Measurements from ENCODE around the gene CAMK1D.

Gene CAMK1D

GRCh38 chr10:12346707-12347106, 2.6 kb upstream of the CAMK1D start:
- no peaks in the 10 kb centered on the region for H3K36me3 ChIP-seq (replicated peaks; ENCODE audit: insufficient read depth, low read length)
- peaks cover 21% of the 10 kb centered on the region for H3F3A ChIP-seq (ENCODE audit: insufficient read depth, low read length)
- no peaks in the 10 kb centered on the region for H3K27me3 ChIP-seq (replicated peaks; ENCODE audit: insufficient read depth, low read length)
- no peak overlapping the region for H2AFZ ChIP-seq (ENCODE audit: low read length)
- H3K9me3 ChIP-seq (replicated peaks; ENCODE audit: insufficient read depth, low read length) = no peaks in the 10 kb centered on the region
- no peak overlapping the region for H3K9ac ChIP-seq (ENCODE audit: low read length)
- peaks cover 8% of the 10 kb centered on the region for H3K4me1 ChIP-seq (ENCODE audit: low read length)
- TF ChIP-seq EZH2phosphoT487 (IDR thresholded peaks at IDR 0.05; ENCODE audit: low read length) (no peak), CTCF (IDR thresholded peaks at IDR 0.05; ENCODE audit: low read length) (no peak), EZH2 (optimal IDR thresholded peaks at IDR 0.05; ENCODE audit: low read depth, low read length) (no peak)
- no peaks in the 10 kb centered on the region for H4K20me1 ChIP-seq (ENCODE audit: insufficient read depth, low read length)
- DNase-seq = no peak
- H3K27ac ChIP-seq (ENCODE audit: low read length) = no peak overlapping the region
- no peaks in the 10 kb centered on the region for H3K9me2 ChIP-seq (replicated peaks; ENCODE audit: insufficient read depth, low read length)
- H3K79me2 ChIP-seq (ENCODE audit: low read length) = peaks cover 19% of the 10 kb centered on the region
- no peak overlapping the region for H3K4me3 ChIP-seq (ENCODE audit: low read length)
- H3K4me2 ChIP-seq (ENCODE audit: low read depth, low read length) = no peak overlapping the region

GRCh38 chr10:12348294-12348869, 965 bp upstream of the CAMK1D start:
- DNase-seq = no peak
- peaks cover 36% of the 10 kb centered on the region for H3K79me2 ChIP-seq (ENCODE audit: low read length)
- peak overlapping the region; percentile 66; the same call in 1 of the 2 replicates for H3K27ac ChIP-seq (ENCODE audit: low read length)
- H4K20me1 ChIP-seq (ENCODE audit: insufficient read depth, low read length) = no peaks in the 10 kb centered on the region
- no peak for TF ChIP-seq EZH2 (optimal IDR thresholded peaks at IDR 0.05; ENCODE audit: low read depth, low read length)
- TF ChIP-seq CTCF (IDR thresholded peaks at IDR 0.05; ENCODE audit: low read length) = no peak
- no peak for TF ChIP-seq EZH2phosphoT487 (IDR thresholded peaks at IDR 0.05; ENCODE audit: low read length)
- H3K4me3 ChIP-seq (ENCODE audit: low read length) = peak overlapping the region; percentile 54
- no peaks in the 10 kb centered on the region for H3K36me3 ChIP-seq (replicated peaks; ENCODE audit: insufficient read depth, low read length)
- H3K4me2 ChIP-seq (ENCODE audit: low read depth, low read length) = peak overlapping the region; percentile 62
- H3K9ac ChIP-seq (ENCODE audit: low read length) = peak overlapping the region; percentile 60
- H3K4me1 ChIP-seq (ENCODE audit: low read length) = peaks cover 8% of the 10 kb centered on the region
- no peaks in the 10 kb centered on the region for H3K9me3 ChIP-seq (replicated peaks; ENCODE audit: insufficient read depth, low read length)
- no peaks in the 10 kb centered on the region for H3K9me2 ChIP-seq (replicated peaks; ENCODE audit: insufficient read depth, low read length)
- H2AFZ ChIP-seq (ENCODE audit: low read length) = peak overlapping the region; percentile 62
- peaks cover 21% of the 10 kb centered on the region for H3F3A ChIP-seq (ENCODE audit: insufficient read depth, low read length)
- H3K27me3 ChIP-seq (replicated peaks; ENCODE audit: insufficient read depth, low read length) = no peaks in the 10 kb centered on the region

- Histone ChIP-seq H3K4me2 (ENCODE audit: low read depth, low read length) (peak overlapping the region; percentile 75), H3K79me2 (ENCODE audit: low read length) (peaks cover 49% of the 10 kb centered on the region), H3K27ac (ENCODE audit: low read length) (peak overlapping the region; percentile 61; the same call in 1 of the 2 replicates), H3K9ac (ENCODE audit: low read length) (peak overlapping the region; percentile 87), H3K36me3 (replicated peaks; ENCODE audit: insufficient read depth, low read length) (no peaks in the 10 kb centered on the region), H4K20me1 (ENCODE audit: insufficient read depth, low read length) (no peaks in the 10 kb centered on the region), H3K4me1 (ENCODE audit: low read length) (peaks cover 6% of the 10 kb centered on the region), H3F3A (ENCODE audit: insufficient read depth, low read length) (peaks cover 17% of the 10 kb centered on the region), H2AFZ (ENCODE audit: low read length) (peak overlapping the region; percentile 31), H3K9me3 (replicated peaks; ENCODE audit: insufficient read depth, low read length) (no peaks in the 10 kb centered on the region), H3K27me3 (replicated peaks; ENCODE audit: insufficient read depth, low read length) (no peaks in the 10 kb centered on the region), H3K9me2 (replicated peaks; ENCODE audit: insufficient read depth, low read length) (no peaks in the 10 kb centered on the region), H3K4me3 (ENCODE audit: low read length) (peak overlapping the region; percentile 77)
- no peak for DNase-seq
- TF ChIP-seq EZH2 (optimal IDR thresholded peaks at IDR 0.05; ENCODE audit: low read depth, low read length) = no peak
- TF ChIP-seq EZH2phosphoT487 (IDR thresholded peaks at IDR 0.05; ENCODE audit: low read length) = no peak
- no peak for TF ChIP-seq CTCF (IDR thresholded peaks at IDR 0.05; ENCODE audit: low read length)
Observed at GRCh38 chr10:12349629-12350166, 351 bp downstream of the CAMK1D start.
